PC-9 (cell line): Measurements from ENCODE around the gene TSPAN32. TPM values are rescaled to one million over a fixed set of nuclear protein-coding genes. Genes with fewer than 3 reads are reported as not detected.
"Not testable (repeated sequence)": the region's sequence is repeated elsewhere in the genome, so short reads cannot be mapped to it uniquely, and the experiment has no call there.

ENCODE experiments used
- BruUV-seq: library from RNA; stranded (reverse); fragments of 400-500 nt; replicated peaks from 2 replicates; lab custom pipeline; 2021; lab: Mats Ljungman, UMichigan
- CTCF ChIA-PET: fragments of 300-600 bp; sonication (Branson Sonifier 250); formaldehyde crosslinking; loops from one replicate; lab custom pipeline; 2022; ENCODE audit warnings: antibody characterized with exemption; lab: Charles Lee
- POLR2A ChIA-PET: fragments of 300-600 bp; sonication (Branson Sonifier 250); formaldehyde crosslinking; loops from one replicate; lab custom pipeline; 2022; ENCODE audit warnings: antibody characterized with exemption; ENCODE audit not compliant: unreplicated experiment; lab: Charles Lee
- DNase-seq, 2 experiments: peaks; one replicate each; pipeline versions ENCODE4 v3.0.0 to v3.0.0-alpha.2; 2015 to 2022; ENCODE audit warnings: mixed read lengths in 1 of 2
- H2AFZ ChIP-seq: fragments of 200-600 bp; sonication (generic); 2 replicates; pipeline ENCODE4 v1.8.1; 2017; ENCODE audit warnings: antibody characterized with exemption
- H3F3A ChIP-seq: fragments of 200-600 bp; sonication (generic); 2 replicates; pipeline ENCODE4 v1.8.1; 2017; ENCODE audit warnings: antibody characterized with exemption, mild to moderate bottlenecking, low read depth; ENCODE audit not compliant: insufficient read depth
- H3K27ac ChIP-seq: fragments of 200-600 bp; sonication (generic); 2 replicates; pipeline ENCODE4 v1.6.1; 2016; ENCODE audit warnings: mixed run types
- H3K27me3 ChIP-seq: fragments of 200-600 bp; sonication (generic); 2 replicates; pipeline ENCODE4 v1.6.1; 2016; ENCODE audit warnings: low read depth, mixed run types; ENCODE audit not compliant: insufficient read depth
- H3K36me3 ChIP-seq: fragments of 200-600 bp; sonication (generic); 2 replicates; pipeline ENCODE4 v1.6.1; 2016; ENCODE audit warnings: low read depth, mixed run types
- H3K4me1 ChIP-seq: fragments of 200-600 bp; sonication (generic); replicated peaks from 2 replicates; pipeline ENCODE4 v1.6.1; 2016; ENCODE audit warnings: mixed run types; ENCODE audit not compliant: insufficient read depth
- H3K4me2 ChIP-seq: fragments of 200-600 bp; sonication (generic); 2 replicates; pipeline ENCODE4 v1.6.1; 2017; ENCODE audit warnings: mixed run types
- H3K4me3 ChIP-seq: fragments of 200-600 bp; sonication (generic); 2 replicates; pipeline ENCODE4 v1.6.1; 2016; ENCODE audit warnings: mixed run types
- H3K79me2 ChIP-seq: fragments of 200-600 bp; sonication (generic); 2 replicates; pipeline ENCODE4 v1.6.1; 2017; ENCODE audit warnings: low read depth, mixed run types
- H3K9me2 ChIP-seq: fragments of 200-600 bp; sonication (generic); 2 replicates; pipeline ENCODE4 v1.8.1; 2017; ENCODE audit warnings: mild to moderate bottlenecking; ENCODE audit not compliant: insufficient read depth
- H3K9me3 ChIP-seq: fragments of 200-600 bp; sonication (generic); 2 replicates; pipeline ENCODE4 v1.8.1; 2016; ENCODE audit warnings: low read depth; ENCODE audit not compliant: insufficient read depth
- H4K20me1 ChIP-seq: fragments of 200-600 bp; sonication (generic); 2 replicates; pipeline ENCODE4 v1.8.1; 2017; ENCODE audit not compliant: insufficient read depth
- CTCF ChIP-seq: fragments of 200-600 bp; sonication (generic); conservative IDR thresholded peaks from 2 replicates; pipeline ENCODE4 v1.6.1; 2017; ENCODE audit warnings: mixed run types, antibody characterized with exemption, mild to moderate bottlenecking, moderate library complexity
- EZH2 ChIP-seq: fragments of 200-600 bp; sonication (generic); IDR thresholded peaks from 2 replicates; pipeline ENCODE4 v1.8.0; 2017; ENCODE audit warnings: antibody characterized with exemption, low read depth
- intact Hi-C: fragments of 100-400 bp; cut with micrococcal nuclease; formaldehyde crosslinking; loops from one replicate; pipeline ENCODE4 v1.10.0; 2022; ENCODE audit not compliant: unreplicated experiment
- total RNA-seq: library from RNA; stranded (reverse); gene quantifications from 2 replicates; pipeline ENCODE4 v1.2.3, GENCODE V29; 2021

Gene TSPAN32
- total RNA-seq, 1 experiment from 2014 or later, result not detected

- H3K4me1 ChIP-seq, H3K4me3 ChIP-seq, H3K27ac ChIP-seq, H3K36me3 ChIP-seq, intact Hi-C loops, POLR2A ChIA-PET, H4K20me1 ChIP-seq, H3F3A ChIP-seq, H2AFZ ChIP-seq, DNase-seq, H3K79me2 ChIP-seq, H3K9me2 ChIP-seq, BruUV-seq, CTCF ChIA-PET, H3K9me3 ChIP-seq, H3K4me2 ChIP-seq: not testable (repeated sequence)
- H3K27me3 ChIP-seq, result peaks cover 43% of the 10 kb centered on the region
Observed at GRCh38 chr11:2335286-2335685, 33.5 kb downstream of the TSPAN32 start.

GRCh38 chr11:2338760-2339159 is 36.9 kb downstream of the TSPAN32 start:
- H4K20me1 ChIP-seq, H3F3A ChIP-seq, intact Hi-C loops, H3K27ac ChIP-seq, BruUV-seq, H3K9me3 ChIP-seq, H3K4me1 ChIP-seq, H3K4me2 ChIP-seq, H3K79me2 ChIP-seq, CTCF ChIA-PET, POLR2A ChIA-PET, H3K9me2 ChIP-seq, H3K4me3 ChIP-seq, DNase-seq, H3K36me3 ChIP-seq, H2AFZ ChIP-seq: not testable (repeated sequence)
- peaks cover 77% of the 10 kb centered on the region for H3K27me3 ChIP-seq

DNA sequence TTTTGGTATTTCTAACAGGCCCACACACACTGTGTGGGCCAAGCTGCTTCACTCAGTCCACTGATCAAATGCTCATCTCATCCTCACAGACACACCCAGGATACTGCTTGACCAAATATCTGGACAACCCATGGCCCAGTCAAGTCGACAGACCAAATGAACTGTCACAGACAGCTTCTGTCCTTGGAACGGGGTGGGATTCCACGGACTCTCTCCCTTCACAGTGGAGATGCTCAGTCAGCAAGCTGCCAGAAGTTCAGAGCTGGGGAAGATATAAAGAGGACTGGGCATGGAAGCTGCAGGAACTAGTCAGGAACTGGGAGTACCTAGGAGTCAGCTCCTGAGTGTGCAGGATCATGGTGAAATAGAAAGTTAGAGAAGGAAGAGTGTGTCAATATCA is 40.7 kb downstream of the TSPAN32 start:
- ChIA-PET POLR2A (no interaction called here), CTCF (no interaction called here)
- Histone ChIP-seq H2AFZ (no peak overlapping the region), H3K9me3 (no peaks in the 10 kb centered on the region), H3K9me2 (no peaks in the 10 kb centered on the region), H3K36me3 (no peaks in the 10 kb centered on the region), H3K27ac (no peak overlapping the region), H4K20me1 (no peaks in the 10 kb centered on the region), H3F3A (no peaks in the 10 kb centered on the region), H3K27me3 (peaks cover 59% of the 10 kb centered on the region), H3K4me1 (no peaks in the 10 kb centered on the region), H3K4me2 (no peak overlapping the region), H3K79me2 (no peaks in the 10 kb centered on the region), H3K4me3 (no peak overlapping the region)
- no TSS peak for BruUV-seq
- TF ChIP-seq CTCF (no peak), EZH2 (no peak)
- intact Hi-C loops, result no loop called here
- no peak for DNase-seq

- no TSS peak for BruUV-seq
- Histone ChIP-seq H3K27ac (no peak overlapping the region), H3K4me3 (no peak overlapping the region), H4K20me1 (no peaks in the 10 kb centered on the region), H3K4me2 (no peak overlapping the region), H2AFZ (no peak overlapping the region), H3K79me2 (no peaks in the 10 kb centered on the region), H3K9me3 (no peaks in the 10 kb centered on the region), H3F3A (no peaks in the 10 kb centered on the region), H3K4me1 (no peaks in the 10 kb centered on the region), H3K9me2 (no peaks in the 10 kb centered on the region), H3K27me3 (peaks cover 56% of the 10 kb centered on the region), H3K36me3 (no peaks in the 10 kb centered on the region)
- ChIA-PET CTCF (no interaction called here), POLR2A (no interaction called here)
- intact Hi-C loops, result no loop called here
- TF ChIP-seq CTCF (no peak), EZH2 (no peak)
- DNase-seq, result no peak
Observed at GRCh38 chr11:2342981-2343380, 41.2 kb downstream of the TSPAN32 start.
